Activated CD8-positive, alpha-beta T cell treated with anti-CD3 and anti-CD28 coated beads, Interleukin-2, amount 10 ng/mL, durations not matched to agents 7 days and 5 days (primary cell): ENCODE measurements around the gene KCNAB2. TPM values are rescaled to one million over a fixed set of nuclear protein-coding genes. Genes with fewer than 3 reads are reported as not detected.

ENCODE experiments used
- ATAC-seq: fragments of 150-1000 bp; cut with Tn5 transposase; one replicate; pipeline ENCODE4 v1.10.0; 2021; ENCODE audit warnings: moderate library complexity
- CTCF ChIA-PET: fragments of 350-600 bp; sonication (Branson Sonifier 250); formaldehyde crosslinking; loops from one replicate; lab custom pipeline; 2021; ENCODE audit warnings: antibody characterized with exemption; lab: Charles Lee
- POLR2A ChIA-PET: fragments of 350-600 bp; sonication (Branson Sonifier 250); formaldehyde crosslinking; loops from one replicate; lab custom pipeline; 2021; ENCODE audit warnings: antibody characterized with exemption; lab: Charles Lee
- DNase-seq: peaks from one replicate; pipeline ENCODE4 v3.0.0-alpha.2; 2020
- H3K27ac Mint-ChIP-seq: one replicate; pipeline ENCODE4 v1.8.0; 2021; ENCODE audit warnings: mild to moderate bottlenecking, mixed read lengths
- H3K27me3 Mint-ChIP-seq: one replicate; pipeline ENCODE4 v1.8.0; 2021; ENCODE audit warnings: low read depth, mixed read lengths
- H3K36me3 Mint-ChIP-seq: one replicate; pipeline ENCODE4 v1.8.0; 2021; ENCODE audit warnings: low read depth, mixed read lengths
- H3K4me1 Mint-ChIP-seq: one replicate; pipeline ENCODE4 v1.8.0; 2021; ENCODE audit warnings: low read depth, mixed read lengths
- H3K4me3 Mint-ChIP-seq: one replicate; pipeline ENCODE4 v1.8.0; 2021; ENCODE audit warnings: mild to moderate bottlenecking, mixed read lengths
- H3K9me3 Mint-ChIP-seq: one replicate; pipeline ENCODE4 v1.8.0; 2022; ENCODE audit warnings: mixed read lengths; ENCODE audit not compliant: insufficient read depth
- total RNA-seq, 2 experiments: library from RNA; stranded (reverse); gene quantifications; one replicate each; pipeline ENCODE4 v1.2.3, GENCODE V29; 2021

The KCNAB2 gene
- total RNA-seq, 2 experiments from 2014 or later: 343 to 360 TPM

- Mint-ChIP-seq H3K27ac (no peak overlapping the region), H3K4me1 (peaks cover 2% of the 10 kb centered on the region)
- CTCF ChIA-PET: no interaction called here
Observed at GRCh38 chr1:6130036-6130435, 84.3 kb downstream of the KCNAB2 start.

DNA sequence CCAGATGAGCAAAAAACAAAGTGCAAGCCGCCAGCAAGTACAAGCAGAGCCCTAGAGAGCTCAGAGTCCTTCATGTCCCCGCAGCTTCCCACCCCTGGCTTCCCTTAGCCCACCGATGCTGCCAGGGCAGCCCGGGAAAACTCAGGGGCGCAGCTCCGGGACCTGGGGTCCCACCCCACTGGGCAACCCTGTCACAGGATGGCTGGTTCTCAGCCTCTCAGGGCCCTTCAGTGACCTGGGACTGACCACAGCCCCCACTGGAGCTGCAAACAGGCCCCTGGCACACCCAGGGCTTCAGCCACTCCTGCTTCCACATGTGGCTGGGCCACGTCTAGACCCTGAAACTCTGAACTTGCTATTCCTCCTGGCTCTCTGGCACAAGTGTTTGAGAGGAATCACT is 84.9 kb downstream of the KCNAB2 start:
- no peaks in the 10 kb centered on the region for H3K27me3 Mint-ChIP-seq
- DNase-seq: no peak
- no peaks in the 10 kb centered on the region for H3K36me3 Mint-ChIP-seq
- ATAC-seq: no peak
- H3K27ac Mint-ChIP-seq: no peak overlapping the region
- no peak overlapping the region for H3K4me3 Mint-ChIP-seq
- no peaks in the 10 kb centered on the region for H3K9me3 Mint-ChIP-seq
- ChIA-PET CTCF (no interaction called here), POLR2A (no interaction called here)
- H3K4me1 Mint-ChIP-seq: peaks cover 2% of the 10 kb centered on the region

More at GRCh38 chr1:6130036-6130435, 84.3 kb downstream of the KCNAB2 start:
- no peaks in the 10 kb centered on the region for H3K36me3 Mint-ChIP-seq
- no peak for ATAC-seq
- no peaks in the 10 kb centered on the region for H3K27me3 Mint-ChIP-seq
- no peak overlapping the region for H3K4me3 Mint-ChIP-seq
- POLR2A ChIA-PET: no interaction called here
- H3K9me3 Mint-ChIP-seq: no peaks in the 10 kb centered on the region
- no peak for DNase-seq

DNA sequence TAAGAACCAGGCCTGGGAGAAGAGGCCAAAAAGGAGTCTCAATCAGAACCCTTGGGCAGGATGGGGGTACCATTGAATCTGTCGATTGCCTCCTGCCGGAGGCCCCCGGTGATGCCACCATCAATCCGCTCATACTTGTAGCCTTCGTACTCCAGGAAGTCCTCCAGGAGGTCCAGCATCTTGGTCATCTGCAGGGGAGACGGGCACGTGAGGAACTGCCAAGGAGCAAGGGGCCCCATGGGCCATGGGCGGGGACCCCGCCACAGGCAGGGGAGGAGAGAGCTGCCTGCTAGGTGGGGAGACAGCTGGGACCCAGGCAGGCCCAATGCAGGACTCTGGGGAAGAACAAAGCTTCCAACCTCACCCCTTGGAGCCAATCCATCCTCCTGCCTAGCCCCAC is 85.9 kb downstream of the KCNAB2 start:
- Mint-ChIP-seq H3K36me3 (no peaks in the 10 kb centered on the region), H3K27me3 (no peaks in the 10 kb centered on the region), H3K4me1 (peaks cover 2% of the 10 kb centered on the region), H3K4me3 (no peak overlapping the region), H3K9me3 (no peaks in the 10 kb centered on the region), H3K27ac (no peak overlapping the region)
- DNase-seq (no peak), ATAC-seq (no peak)
- ChIA-PET CTCF (no interaction called here), POLR2A (no interaction called here)

GRCh38 chr1:6133146-6133895 is 87.6 kb downstream of the KCNAB2 start:
- Mint-ChIP-seq H3K27ac (no peak overlapping the region), H3K36me3 (no peaks in the 10 kb centered on the region), H3K4me3 (no peak overlapping the region), H3K9me3 (no peaks in the 10 kb centered on the region), H3K4me1 (no peaks in the 10 kb centered on the region), H3K27me3 (no peaks in the 10 kb centered on the region)
- ATAC-seq (no peak), DNase-seq (no peak)
- ChIA-PET CTCF (no interaction called here), POLR2A (interaction anchor here (0.8 kb wide), 1 partner anchor 20 kb away, joined by 3 read pairs; no protein-coding TSS in a partner anchor)

- H3K9me3 Mint-ChIP-seq: no peaks in the 10 kb centered on the region
- no peak for DNase-seq
Observed at GRCh38 chr1:6134206-6134605, 88.5 kb downstream of the KCNAB2 start.

DNA sequence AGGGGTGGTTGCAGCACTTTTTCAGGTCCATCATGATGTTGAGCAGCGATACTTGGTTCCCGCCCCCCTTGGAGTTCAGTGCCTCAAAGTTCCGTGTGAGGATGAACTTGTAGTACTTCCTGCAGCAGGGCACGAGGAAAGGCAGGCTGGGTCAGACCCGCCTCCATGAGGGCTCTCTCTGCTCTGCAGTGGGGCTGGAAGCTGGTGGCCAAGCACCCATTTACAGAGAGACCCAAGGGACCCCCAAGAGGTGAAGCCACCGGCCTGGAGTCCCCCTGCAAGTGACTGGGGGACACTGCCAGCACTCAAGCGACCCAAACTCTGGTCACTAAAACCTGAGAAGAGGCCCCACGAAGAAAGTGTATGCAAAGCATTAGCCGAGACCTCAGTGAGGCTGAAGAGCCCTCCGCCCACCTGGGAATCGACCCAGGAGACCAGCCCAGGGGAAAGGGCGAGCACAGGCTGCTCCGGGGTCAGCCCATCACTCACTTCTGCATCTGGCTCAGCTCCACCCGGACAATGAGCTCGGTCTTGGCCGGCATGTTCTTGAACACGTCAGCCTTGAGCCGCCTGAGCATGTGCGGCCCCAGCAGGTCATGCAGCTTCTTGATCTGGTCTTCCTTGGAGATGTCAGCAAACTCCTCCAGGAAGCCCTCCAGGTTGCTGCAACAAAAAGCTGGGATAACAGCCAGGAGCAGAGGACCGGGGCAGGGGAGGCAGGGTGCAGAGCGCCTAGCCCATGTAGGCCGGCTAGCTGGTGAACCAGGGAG is 89.2 kb downstream of the KCNAB2 start:
- ATAC-seq: no peak

More at GRCh38 chr1:6134206-6134605, 88.5 kb downstream of the KCNAB2 start:
- H3K27me3 Mint-ChIP-seq: peaks cover 2% of the 10 kb centered on the region
- no peaks in the 10 kb centered on the region for H3K36me3 Mint-ChIP-seq
- no peak overlapping the region for H3K4me3 Mint-ChIP-seq
- H3K4me1 Mint-ChIP-seq: no peaks in the 10 kb centered on the region
- POLR2A ChIA-PET: no interaction called here
- no peak for ATAC-seq
- CTCF ChIA-PET: no interaction called here
- no peak overlapping the region for H3K27ac Mint-ChIP-seq

DNA sequence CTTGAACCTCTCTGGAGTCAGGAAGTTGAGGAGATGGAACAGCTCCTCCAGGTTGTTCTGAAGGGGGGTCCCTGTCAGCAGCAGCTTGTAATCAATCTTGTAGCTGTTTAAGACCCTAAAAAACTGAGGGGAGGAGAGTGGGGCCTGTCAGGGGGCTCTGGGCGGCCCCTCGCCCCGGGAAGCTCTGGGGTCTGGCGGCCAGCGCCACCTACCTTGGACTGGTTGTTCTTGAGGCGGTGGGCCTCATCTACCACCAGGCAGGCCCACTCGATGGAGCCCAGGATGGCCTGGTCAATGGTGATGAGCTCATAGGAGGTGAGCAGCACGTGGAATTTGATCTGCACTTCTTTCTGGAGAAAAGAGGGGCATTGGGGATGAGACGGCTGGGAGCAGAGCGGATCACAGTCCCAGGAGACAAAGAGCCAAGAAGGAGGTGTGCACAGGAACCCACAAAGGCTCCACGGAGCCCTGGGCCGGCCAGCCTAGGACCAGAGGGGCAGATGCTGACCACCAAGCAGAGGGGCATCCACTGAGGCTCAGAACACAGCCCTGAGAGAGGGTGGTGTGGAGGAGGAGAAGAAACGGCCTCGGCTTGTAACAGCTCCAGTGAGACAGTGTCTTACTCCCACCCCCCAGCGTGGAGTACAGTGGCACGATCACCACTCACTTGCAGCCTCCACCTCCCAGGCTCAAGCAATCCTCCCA is 91.0 kb downstream of the KCNAB2 start:
- ChIA-PET CTCF (no interaction called here), POLR2A (interaction anchor here (0.6 kb wide), 1 partner anchor 51 kb away, joined by 3 read pairs; no protein-coding TSS in a partner anchor)
- H3K9me3 Mint-ChIP-seq: no peaks in the 10 kb centered on the region
- no peak for ATAC-seq
- peaks cover 2% of the 10 kb centered on the region for H3K27me3 Mint-ChIP-seq
- no peaks in the 10 kb centered on the region for H3K4me1 Mint-ChIP-seq
- DNase-seq: no peak
- H3K27ac Mint-ChIP-seq: no peak overlapping the region
- no peak overlapping the region for H3K4me3 Mint-ChIP-seq
- H3K36me3 Mint-ChIP-seq: no peaks in the 10 kb centered on the region

More for the DNA sequence above, 89.2 kb downstream of the KCNAB2 start:
- ChIA-PET CTCF (no interaction called here), POLR2A (no interaction called here)
- H3K27me3 Mint-ChIP-seq: peaks cover 2% of the 10 kb centered on the region
- H3K27ac Mint-ChIP-seq: no peak overlapping the region
- H3K36me3 Mint-ChIP-seq: no peaks in the 10 kb centered on the region
- no peak overlapping the region for H3K4me3 Mint-ChIP-seq
- no peaks in the 10 kb centered on the region for H3K4me1 Mint-ChIP-seq
- H3K9me3 Mint-ChIP-seq: no peaks in the 10 kb centered on the region
- DNase-seq: no peak

DNA sequence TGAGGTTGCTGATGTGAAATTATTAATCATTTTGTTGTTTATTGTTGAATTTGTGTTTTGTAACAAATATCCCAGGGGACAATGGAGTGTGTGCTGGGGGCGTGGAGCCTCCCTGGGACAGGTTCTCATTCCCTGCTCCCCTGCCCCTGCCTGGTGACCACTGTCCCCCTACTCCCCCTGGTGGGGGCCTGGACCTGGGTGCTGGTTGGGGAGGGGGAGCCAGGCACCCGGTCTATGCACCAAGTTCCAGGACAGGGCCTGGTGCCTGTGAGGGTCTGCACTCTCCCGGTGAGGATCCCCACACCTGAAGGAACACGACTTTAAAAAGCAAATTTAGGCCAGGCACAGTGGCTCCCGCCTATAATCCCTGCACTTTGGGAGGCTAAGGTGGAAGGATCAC is 92.1 kb downstream of the KCNAB2 start:
- Mint-ChIP-seq H3K27me3 (peaks cover 2% of the 10 kb centered on the region), H3K9me3 (no peaks in the 10 kb centered on the region), H3K27ac (no peak overlapping the region), H3K4me1 (no peaks in the 10 kb centered on the region), H3K4me3 (no peak overlapping the region), H3K36me3 (no peaks in the 10 kb centered on the region)
- DNase-seq: no peak
- ATAC-seq: no peak
- CTCF ChIA-PET: no interaction called here
- POLR2A ChIA-PET: no interaction called here

DNA sequence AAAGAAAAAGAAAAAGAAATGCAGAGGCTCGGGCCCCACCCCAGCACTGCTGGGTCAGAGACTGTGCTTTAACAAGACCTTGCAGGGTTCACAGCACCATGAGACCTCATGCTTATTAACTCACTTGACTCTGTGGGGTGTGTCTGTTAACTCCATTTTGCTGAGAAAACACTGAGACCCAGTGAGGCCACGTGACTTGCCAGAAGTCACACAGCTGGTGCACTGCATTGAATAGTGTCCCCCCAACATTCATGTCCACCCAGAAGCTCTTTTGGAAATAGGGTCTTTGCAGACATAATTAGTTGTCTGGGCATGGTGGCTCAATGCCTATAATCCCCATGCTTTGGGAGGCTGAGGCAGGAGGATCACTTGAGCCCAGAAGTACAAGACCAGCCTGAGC is 94.7 kb downstream of the KCNAB2 start:
- ATAC-seq (no peak), DNase-seq (no peak)
- Mint-ChIP-seq H3K4me3 (no peak overlapping the region), H3K9me3 (no peaks in the 10 kb centered on the region), H3K36me3 (no peaks in the 10 kb centered on the region), H3K27me3 (peaks cover 2% of the 10 kb centered on the region), H3K4me1 (no peaks in the 10 kb centered on the region), H3K27ac (no peak overlapping the region)
- CTCF ChIA-PET: no interaction called here
- POLR2A ChIA-PET: no interaction called here

DNA sequence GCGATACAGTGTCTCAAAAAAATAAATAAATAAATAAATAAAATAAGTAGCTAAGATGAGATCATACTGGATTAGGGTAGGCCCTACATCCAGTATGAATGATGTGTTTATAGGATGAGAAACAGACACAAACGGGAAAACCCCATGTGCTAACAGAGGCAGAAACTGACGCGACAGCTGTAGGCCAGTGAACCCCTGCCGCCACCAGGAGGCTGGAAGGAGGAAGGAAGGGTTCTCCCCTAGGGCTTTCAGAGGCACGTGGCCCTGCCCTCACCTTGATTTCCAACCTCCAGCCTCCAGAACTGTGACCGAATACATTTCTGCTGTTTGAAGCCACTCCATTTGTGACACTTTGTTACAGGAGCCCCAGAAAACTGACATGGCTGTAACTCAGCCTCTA is 95.9 kb downstream of the KCNAB2 start:
- ChIA-PET POLR2A (no interaction called here), CTCF (no interaction called here)
- H3K27me3 Mint-ChIP-seq: peaks cover 2% of the 10 kb centered on the region
- ATAC-seq: peak; percentile 79
- DNase-seq: peak; percentile 49
- H3K27ac Mint-ChIP-seq: no peak overlapping the region
- no peaks in the 10 kb centered on the region for H3K36me3 Mint-ChIP-seq
- H3K9me3 Mint-ChIP-seq: no peaks in the 10 kb centered on the region
- no peaks in the 10 kb centered on the region for H3K4me1 Mint-ChIP-seq
- no peak overlapping the region for H3K4me3 Mint-ChIP-seq

DNA sequence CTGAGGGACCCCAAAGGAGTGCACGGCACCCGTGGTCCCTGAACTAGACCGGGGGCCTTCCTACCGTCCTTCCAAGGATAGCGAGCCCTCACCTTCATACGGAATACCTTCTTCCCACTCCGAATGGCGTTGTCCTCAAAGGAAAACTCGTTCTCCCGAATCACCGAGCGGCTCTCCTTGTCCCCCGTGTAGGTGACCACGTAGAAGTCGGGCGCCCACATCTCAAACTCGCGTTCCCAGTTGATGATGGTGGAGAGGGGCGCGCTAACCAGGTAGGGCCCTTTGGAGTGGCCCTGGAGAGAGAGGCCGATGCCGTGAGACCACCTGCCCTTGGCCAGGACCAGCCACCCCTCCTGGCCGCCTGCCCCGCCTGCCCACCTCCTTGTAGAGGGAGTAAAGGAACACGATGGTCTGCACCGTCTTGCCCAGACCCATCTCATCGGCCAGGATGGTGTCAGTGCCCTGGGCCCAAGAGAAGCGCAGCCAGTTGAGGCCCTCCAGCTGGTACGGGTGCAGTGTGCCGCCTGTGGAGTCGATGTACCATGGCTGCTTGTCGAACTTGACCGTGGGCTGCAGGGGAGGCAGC is 96.4 kb downstream of the KCNAB2 start:
- ChIA-PET CTCF (no interaction called here), POLR2A (no interaction called here)

More for the DNA sequence above, 96.4 kb downstream of the KCNAB2 start:
- no peaks in the 10 kb centered on the region for H3K36me3 Mint-ChIP-seq
- no peak overlapping the region for H3K4me3 Mint-ChIP-seq
- peaks cover 2% of the 10 kb centered on the region for H3K27me3 Mint-ChIP-seq
- no peaks in the 10 kb centered on the region for H3K4me1 Mint-ChIP-seq
- no peaks in the 10 kb centered on the region for H3K9me3 Mint-ChIP-seq
- no peak overlapping the region for H3K27ac Mint-ChIP-seq
- no peak for DNase-seq
- ATAC-seq: no peak
